HL-60 (cell line): Measurements from ENCODE around the gene MGAT5.

ENCODE experiments used
- CTCF ChIP-seq: IDR thresholded peaks from one replicate; pipeline ENCODE4 v1.5.1; 2011; ENCODE audit warnings: low read length, control low read depth, inconsistent platforms; ENCODE audit not compliant: insufficient read depth
- REST ChIP-seq: IDR thresholded peaks from 2 replicates; pipeline ENCODE4 v1.6.1; 2012; ENCODE audit warnings: low read depth; ENCODE audit not compliant: insufficient replicate concordance

- TF ChIP-seq CTCF (no peak), REST (no peak)
Measured at GRCh38 chr2:134231965-134232340, 21.9 kb upstream of the MGAT5 start.
